GM12878 (cell line): Measurements from ENCODE around the gene KHDRBS1. TPM values are rescaled to one million over a fixed set of nuclear protein-coding genes. Genes with fewer than 3 reads are reported as not detected.
A peak's percentile ranks its signal among the peaks of the same experiment; 100 is the strongest.

Experiments used
- CUX1 ChIP-seq: IDR thresholded peaks from 2 replicates; pipeline ENCODE4 v1.6.1; 2012; ENCODE audit warnings: improper control_type of control experiment, low read depth, low read length; ENCODE audit not compliant: insufficient replicate concordance
- DPF2 ChIP-seq: fragments of 450-650 bp; IDR thresholded peaks from 2 replicates; pipeline ENCODE4 v1.6.1; 2017; ENCODE audit warnings: mild to moderate bottlenecking
- FOXM1 ChIP-seq: IDR thresholded peaks from 2 replicates; pipeline ENCODE4 v1.6.1; 2012; ENCODE audit warnings: low read depth, mild to moderate bottlenecking, inconsistent platforms, low read length, moderate library complexity
- GATAD2B ChIP-seq: fragments of 450-650 bp; conservative IDR thresholded peaks from 2 replicates; pipeline ENCODE4 v1.6.1; 2017; ENCODE audit warnings: low read depth, mild to moderate bottlenecking, moderate library complexity
- LARP7 ChIP-seq: fragments of 450-650 bp; IDR thresholded peaks from 2 replicates; pipeline ENCODE4 v1.6.1; 2017; ENCODE audit warnings: mild to moderate bottlenecking
- MYB ChIP-seq: fragments of 150-350 bp; IDR thresholded peaks from 2 replicates; pipeline ENCODE4 v1.6.1; 2014; ENCODE audit warnings: mild to moderate bottlenecking, low read depth, low read length, borderline replicate concordance
- PAX8 ChIP-seq: fragments of 450-650 bp; IDR thresholded peaks from 2 replicates; pipeline ENCODE4 v1.6.1; 2017; ENCODE audit warnings: mild to moderate bottlenecking, moderate library complexity
- POLR2AphosphoS5 ChIP-seq: IDR thresholded peaks from 2 replicates; pipeline ENCODE4 v1.6.1; 2011; ENCODE audit warnings: mild to moderate bottlenecking, low read length, inconsistent platforms
- RAD21 ChIP-seq: IDR thresholded peaks from 2 replicates; pipeline ENCODE4 v1.6.1; 2011; ENCODE audit warnings: mild to moderate bottlenecking, low read depth, low read length, moderate library complexity; ENCODE audit not compliant: insufficient read depth
- RCOR1 ChIP-seq: conservative IDR thresholded peaks from 2 replicates; pipeline ENCODE4 v1.6.1; 2012; ENCODE audit warnings: low read depth, low read length, improper control_type of control experiment
- RELB ChIP-seq: fragments of 450-650 bp; IDR thresholded peaks from 2 replicates; pipeline ENCODE4 v1.6.1; 2017; ENCODE audit warnings: low read depth, mild to moderate bottlenecking, moderate library complexity
- SMARCA5 ChIP-seq: fragments of 450-650 bp; IDR thresholded peaks from 2 replicates; pipeline ENCODE4 v1.6.1; 2017; ENCODE audit warnings: mild to moderate bottlenecking
- SPI1 ChIP-seq: IDR thresholded peaks from 2 replicates; pipeline ENCODE4 v1.6.1; 2011; ENCODE audit warnings: low read depth, mild to moderate bottlenecking, low read length, moderate library complexity, borderline replicate concordance; ENCODE audit not compliant: insufficient read depth
- USF1 ChIP-seq: IDR thresholded peaks from 2 replicates; pipeline ENCODE4 v1.6.1; 2011; ENCODE audit warnings: borderline replicate concordance, low read depth, mild to moderate bottlenecking, moderate library complexity, mixed read lengths, low read length; ENCODE audit not compliant: insufficient read depth; ENCODE audit errors: extremely low read length
- ZNF24 ChIP-seq: fragments of 450-650 bp; IDR thresholded peaks from 2 replicates; pipeline ENCODE4 v1.6.1; 2017; ENCODE audit warnings: antibody characterized with exemption, mild to moderate bottlenecking
- ZSCAN29 ChIP-seq: fragments of 450-650 bp; IDR thresholded peaks from 2 replicates; pipeline ENCODE4 v1.6.1; 2017; ENCODE audit warnings: mild to moderate bottlenecking, moderate library complexity
- polyA plus RNA-seq, 11 experiments: library from polyadenylated mRNA; depleted of rRNA in 4 of 11; unstranded in 6 of 11; stranded (reverse) in 5 of 11; fragments of >200 nt; fragmentation: Nextera tagmentation in 4 of 11; fragmentation: Illumina TruSeq in 1 of 11; extraction: Ambion mirVana in 4 of 11; extraction: Trizol in 1 of 11; gene quantifications; 1 replicate in 1 of 11; 2 replicates in 10 of 11; pipeline versions ENCODE4 v1.2.1 to v1.2.3, GENCODE V29; 2011 to 2016; ENCODE audit warnings: inconsistent platforms in 2 of 11, missing spikeins in 2 of 11, low read depth in 1 of 11
- total RNA-seq, 4 experiments: library from RNA; depleted of rRNA in 3 of 4; stranded (reverse); fragments of >200 nt in 3 of 4; fragmentation: Illumina TruSeq in 1 of 4; extraction: Trizol in 1 of 4; gene quantifications; 2 replicates each; pipeline versions ENCODE4 v1.2.1 to v1.2.3, GENCODE V29; 2013 to 2021
- TF ChIP-seq, protein P1 (sequence below): fragments of 150-350 bp; IDR thresholded peaks from 2 replicates; pipeline ENCODE4 v1.6.1; 2014; ENCODE audit warnings: mild to moderate bottlenecking, low read depth, low read length
- TF ChIP-seq, protein P2 (sequence below): fragments of 450-650 bp; formaldehyde crosslinking; IDR thresholded peaks from 2 replicates; pipeline ENCODE4 v1.5.0; 2022; ENCODE audit warnings: mild to moderate bottlenecking, missing genetic modification characterization

Gene KHDRBS1
- total and polyA plus RNA-seq, 10 of the 15 experiments (the other 5 are each of a cell fraction or from before 2014, with no cell fraction given) = 42.5 to 204 (median 96.0) TPM

DNA sequence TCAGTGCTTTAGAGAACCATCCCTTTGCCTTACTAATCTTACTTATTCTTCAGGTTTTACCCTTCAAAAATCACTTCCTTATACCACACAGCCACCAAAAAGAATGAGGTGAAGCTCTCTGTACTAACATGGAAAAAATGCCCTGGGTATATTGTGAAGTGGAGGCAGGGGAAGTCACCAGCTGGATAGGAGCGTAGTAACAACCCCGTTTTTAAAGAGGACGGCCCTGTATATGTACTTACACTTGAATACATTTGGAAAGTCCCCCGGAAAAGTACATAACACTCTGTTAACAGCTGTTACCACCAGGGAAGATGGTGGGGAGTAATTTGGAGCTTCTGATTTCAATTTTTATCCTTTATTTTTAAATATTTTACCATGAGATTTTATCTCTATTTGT lies 28.2 kb upstream of the KHDRBS1 start (continued):
- 0 out of 2 replicates have a peak, but pooled peaks have one; percentile 39 for TF ChIP-seq SPI1
- TF ChIP-seq GATAD2B = 0 out of 2 replicates have a peak, but pooled peaks have one; percentile 28
- TF ChIP-seq RCOR1 = no peak
- no peak for TF ChIP-seq ZSCAN29
- no peak for TF ChIP-seq RAD21
- TF ChIP-seq USF1 = no peak
- TF ChIP-seq LARP7 = no peak
- TF ChIP-seq RELB = peak; percentile 89
- TF ChIP-seq, protein P1, sequence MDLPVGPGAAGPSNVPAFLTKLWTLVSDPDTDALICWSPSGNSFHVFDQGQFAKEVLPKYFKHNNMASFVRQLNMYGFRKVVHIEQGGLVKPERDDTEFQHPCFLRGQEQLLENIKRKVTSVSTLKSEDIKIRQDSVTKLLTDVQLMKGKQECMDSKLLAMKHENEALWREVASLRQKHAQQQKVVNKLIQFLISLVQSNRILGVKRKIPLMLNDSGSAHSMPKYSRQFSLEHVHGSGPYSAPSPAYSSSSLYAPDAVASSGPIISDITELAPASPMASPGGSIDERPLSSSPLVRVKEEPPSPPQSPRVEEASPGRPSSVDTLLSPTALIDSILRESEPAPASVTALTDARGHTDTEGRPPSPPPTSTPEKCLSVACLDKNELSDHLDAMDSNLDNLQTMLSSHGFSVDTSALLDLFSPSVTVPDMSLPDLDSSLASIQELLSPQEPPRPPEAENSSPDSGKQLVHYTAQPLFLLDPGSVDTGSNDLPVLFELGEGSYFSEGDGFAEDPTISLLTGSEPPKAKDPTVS = no peak
- TF ChIP-seq DPF2 = 0 out of 2 replicates have a peak, but pooled peaks have one; percentile 13
- no peak for TF ChIP-seq MYB
- TF ChIP-seq, protein P2, sequence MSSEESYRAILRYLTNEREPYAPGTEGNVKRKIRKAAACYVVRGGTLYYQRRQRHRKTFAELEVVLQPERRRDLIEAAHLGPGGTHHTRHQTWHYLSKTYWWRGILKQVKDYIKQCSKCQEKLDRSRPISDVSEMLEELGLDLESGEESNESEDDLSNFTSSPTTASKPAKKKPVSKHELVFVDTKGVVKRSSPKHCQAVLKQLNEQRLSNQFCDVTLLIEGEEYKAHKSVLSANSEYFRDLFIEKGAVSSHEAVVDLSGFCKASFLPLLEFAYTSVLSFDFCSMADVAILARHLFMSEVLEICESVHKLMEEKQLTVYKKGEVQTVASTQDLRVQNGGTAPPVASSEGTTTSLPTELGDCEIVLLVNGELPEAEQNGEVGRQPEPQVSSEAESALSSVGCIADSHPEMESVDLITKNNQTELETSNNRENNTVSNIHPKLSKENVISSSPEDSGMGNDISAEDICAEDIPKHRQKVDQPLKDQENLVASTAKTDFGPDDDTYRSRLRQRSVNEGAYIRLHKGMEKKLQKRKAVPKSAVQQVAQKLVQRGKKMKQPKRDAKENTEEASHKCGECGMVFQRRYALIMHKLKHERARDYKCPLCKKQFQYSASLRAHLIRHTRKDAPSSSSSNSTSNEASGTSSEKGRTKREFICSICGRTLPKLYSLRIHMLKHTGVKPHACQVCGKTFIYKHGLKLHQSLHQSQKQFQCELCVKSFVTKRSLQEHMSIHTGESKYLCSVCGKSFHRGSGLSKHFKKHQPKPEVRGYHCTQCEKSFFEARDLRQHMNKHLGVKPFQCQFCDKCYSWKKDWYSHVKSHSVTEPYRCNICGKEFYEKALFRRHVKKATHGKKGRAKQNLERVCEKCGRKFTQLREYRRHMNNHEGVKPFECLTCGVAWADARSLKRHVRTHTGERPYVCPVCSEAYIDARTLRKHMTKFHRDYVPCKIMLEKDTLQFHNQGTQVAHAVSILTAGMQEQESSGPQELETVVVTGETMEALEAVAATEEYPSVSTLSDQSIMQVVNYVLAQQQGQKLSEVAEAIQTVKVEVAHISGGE (CRISPR knock-in tag) = no peak
- TF ChIP-seq CUX1 = peak; percentile 37
- TF ChIP-seq FOXM1 = no peak; the same call in 1 of the 2 replicates
- TF ChIP-seq POLR2AphosphoS5 = peak; percentile 25; the same call in 1 of the 2 replicates
- no peak for TF ChIP-seq ZNF24
- no peak for TF ChIP-seq SMARCA5
- no peak for TF ChIP-seq PAX8
